Measurements from ENCODE around the gene SMYD2. TPM values are rescaled to one million over a fixed set of nuclear protein-coding genes. Genes with fewer than 3 reads are reported as not detected.

SMYD2 gene
- total RNA-seq, 2 donors from 2014 or later = 35.2 to 50.9 TPM

DNA sequence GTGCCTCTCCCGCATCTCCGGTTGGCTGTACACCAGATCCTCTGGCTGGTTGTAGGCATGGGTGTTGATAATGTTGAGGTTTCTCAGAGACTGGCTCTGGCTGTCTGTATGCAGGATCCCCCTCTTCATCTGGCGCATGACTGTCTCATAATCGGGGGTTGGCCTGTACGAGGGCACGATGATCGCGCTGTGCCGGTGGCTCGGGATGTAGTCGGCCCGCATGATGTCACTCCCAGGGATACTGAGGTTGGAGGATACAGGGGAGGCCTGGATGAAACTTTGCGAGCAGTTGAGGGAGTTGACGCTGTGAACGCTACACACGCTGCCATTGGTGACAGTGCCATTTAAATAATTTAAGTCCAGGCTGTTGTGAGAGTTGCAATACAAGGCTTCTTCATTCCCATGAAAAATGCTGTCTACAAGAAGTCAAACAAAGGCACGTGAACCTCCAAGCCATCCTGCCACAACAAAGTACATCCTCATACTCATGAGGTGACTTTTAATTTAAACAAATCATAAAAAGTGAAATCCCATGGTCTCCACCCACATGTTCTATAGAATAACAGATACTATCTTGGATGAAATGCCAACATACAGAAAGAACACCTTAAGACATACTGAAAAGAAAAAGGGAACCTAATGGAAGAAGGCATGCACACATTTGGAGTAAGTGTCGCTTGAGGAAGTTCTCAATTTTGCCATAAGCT is 103.6 kb downstream of the SMYD2 start:
- H3K27ac Mint-ChIP-seq = no peak overlapping the region
- no peak overlapping the region for H3K4me3 Mint-ChIP-seq
- H3K27me3 Mint-ChIP-seq = peaks cover 3% of the 10 kb centered on the region
- no peaks in the 10 kb centered on the region for H3K36me3 Mint-ChIP-seq (ENCODE audit: low read depth)
- no peak for ATAC-seq (replicated peaks)
- no peaks in the 10 kb centered on the region for H3K9me3 Mint-ChIP-seq
- no peaks in the 10 kb centered on the region for H3K4me1 Mint-ChIP-seq

- Mint-ChIP-seq H3K9me3 (no peaks in the 10 kb centered on the region), H3K27me3 (peaks cover 3% of the 10 kb centered on the region), H3K4me1 (no peaks in the 10 kb centered on the region), H3K36me3 (ENCODE audit: low read depth) (no peaks in the 10 kb centered on the region), H3K4me3 (no peak overlapping the region), H3K27ac (no peak overlapping the region)
- ATAC-seq (replicated peaks) = peak; percentile 29
Measured at GRCh38 chr1:214385428-214385827, 104.5 kb downstream of the SMYD2 start.

GRCh38 chr1:214386333-214386732 is 105.4 kb downstream of the SMYD2 start:
- Mint-ChIP-seq H3K9me3 (no peaks in the 10 kb centered on the region), H3K4me1 (no peaks in the 10 kb centered on the region), H3K36me3 (ENCODE audit: low read depth) (no peaks in the 10 kb centered on the region), H3K27ac (no peak overlapping the region), H3K27me3 (peaks cover 3% of the 10 kb centered on the region), H3K4me3 (no peak overlapping the region)
- ATAC-seq (replicated peaks) = no peak
